Panc1 (cell line): ENCODE data around the gene HEG1. TPM values are rescaled to one million over a fixed set of nuclear protein-coding genes. Genes with fewer than 3 reads are reported as not detected.
A peak's percentile ranks its signal among the peaks of the same experiment; 100 is the strongest.

ENCODE experiments used
- ATAC-seq: fragments of 200-7000 bp; cut with Tn5 transposase; 2 replicates; pipeline ENCODE4 v1.9.1; 2020; ENCODE audit warnings: mild to moderate bottlenecking, moderate library complexity
- BruUV-seq: library from RNA; stranded (reverse); fragments of 400-500 nt; replicated peaks from 2 replicates; lab custom pipeline; 2021; lab: Mats Ljungman, UMichigan
- CTCF ChIA-PET: fragments of 300-600 bp; sonication (Branson Sonifier 250); formaldehyde crosslinking; loops from one replicate; lab custom pipeline; 2022; ENCODE audit warnings: antibody characterized with exemption; lab: Charles Lee
- POLR2A ChIA-PET: fragments of 300-600 bp; sonication (Branson Sonifier 250); formaldehyde crosslinking; loops from one replicate; lab custom pipeline; 2022; ENCODE audit warnings: antibody characterized with exemption; lab: Charles Lee
- DNase-seq: peaks from one replicate; pipeline ENCODE4 v3.0.0-alpha.2; 2010; ENCODE audit warnings: low read depth, low spot score
- H3K27ac ChIP-seq: 2 replicates; pipeline ENCODE4 v1.5.1; 2011; ENCODE audit warnings: mild to moderate bottlenecking, low read length, inconsistent platforms
- H3K27me3 ChIP-seq: fragments of 200-500 bp; sonication (Bioruptor generic); 2 replicates; pipeline ENCODE4 v1.6.0; 2014; ENCODE audit warnings: low read length, inconsistent platforms; ENCODE audit not compliant: control insufficient read depth, insufficient read depth
- H3K36me3 ChIP-seq: fragments of 200-500 bp; sonication (Bioruptor generic); 2 replicates; pipeline ENCODE4 v1.5.1; 2014; ENCODE audit warnings: inconsistent platforms, mild to moderate bottlenecking, low read length, moderate library complexity; ENCODE audit not compliant: control insufficient read depth, insufficient read depth
- H3K4me1 ChIP-seq: 2 replicates; pipeline ENCODE4 v1.5.1; 2011; ENCODE audit warnings: inconsistent platforms, mild to moderate bottlenecking, low read length, moderate library complexity; ENCODE audit not compliant: control insufficient read depth, insufficient read depth
- H3K4me3 ChIP-seq, 2 experiments: 2 replicates each; pipeline ENCODE4 v1.5.1; 2011 to 2012; ENCODE audit warnings: low read depth in 2 of 2, low read length in 2 of 2, mild to moderate bottlenecking in 2 of 2, inconsistent platforms in 1 of 2, moderate library complexity in 1 of 2
- H3K9me3 ChIP-seq: fragments of 200-500 bp; sonication (Bioruptor generic); 2 replicates; pipeline ENCODE4 v1.5.1; 2014; ENCODE audit warnings: low read depth, mild to moderate bottlenecking, inconsistent platforms, low read length, moderate library complexity; ENCODE audit not compliant: control insufficient read depth, insufficient read depth
- CTCF ChIP-seq: fragments of 450-650 bp; IDR thresholded peaks from 2 replicates; pipeline ENCODE4 v1.5.1; 2017; ENCODE audit warnings: mild to moderate bottlenecking
- POLR2AphosphoS5 ChIP-seq: IDR thresholded peaks from 2 replicates; pipeline ENCODE4 v1.6.1; 2012; ENCODE audit warnings: mild to moderate bottlenecking, low read depth, low read length, moderate library complexity
- REST ChIP-seq, 2 experiments: IDR thresholded peaks; 2 replicates each; pipeline ENCODE4 v1.6.1; 2011 to 2012; ENCODE audit warnings: low read depth in 2 of 2, control low read depth in 1 of 2, low read length in 1 of 2, mild to moderate bottlenecking in 1 of 2, moderate library complexity in 1 of 2; ENCODE audit not compliant: insufficient read depth in 1 of 2
- SIN3A ChIP-seq: IDR thresholded peaks from 2 replicates; pipeline ENCODE4 v1.6.1; 2012; ENCODE audit warnings: low read depth, mild to moderate bottlenecking, low read length, moderate library complexity, borderline replicate concordance; ENCODE audit not compliant: insufficient read depth
- TCF7L2 ChIP-seq: IDR thresholded peaks from 2 replicates; pipeline ENCODE4 v1.6.1; 2011; ENCODE audit warnings: mild to moderate bottlenecking, low read depth, low read length, inconsistent platforms
- in situ Hi-C: cut with HindIII; loops from 2 replicates; pipeline ENCODE4 v1.10.0; 2016; ENCODE audit warnings: low sequenced_read_pairs, low pct_unique_long_range_greater_than_20kb
- intact Hi-C: fragments of 100-400 bp; cut with micrococcal nuclease; formaldehyde crosslinking; loops from one replicate; pipeline ENCODE4 v1.10.0; 2022; ENCODE audit not compliant: unreplicated experiment
- total RNA-seq: library from RNA; stranded (reverse); gene quantifications from one replicate; pipeline ENCODE4 v1.2.1, GENCODE V29; 2021; ENCODE audit not compliant: unreplicated experiment

HEG1 gene
- total RNA-seq, 1 experiment from 2014 or later = 141 TPM

GRCh38 chr3:124935794-124936542, 119.8 kb downstream of the HEG1 start:
- POLR2A ChIA-PET = no interaction called here
- no peak for ATAC-seq
- TF ChIP-seq SIN3A = no peak
- 0 out of 2 replicates have a peak, but pooled peaks have one; percentile 45 for TF ChIP-seq TCF7L2
- no peaks in the 10 kb centered on the region for H3K9me3 ChIP-seq
- H3K27ac ChIP-seq = no peak overlapping the region
- DNase-seq = no peak
- H3K27me3 ChIP-seq = no peaks in the 10 kb centered on the region
- in situ Hi-C loops = no loop called here
- intact Hi-C loops = loop anchor here (10.0 kb wide), 1 partner anchor 49 kb away; no protein-coding TSS in a partner anchor
- no peak overlapping the region for H3K4me3 ChIP-seq
- no peaks in the 10 kb centered on the region for H3K4me1 ChIP-seq
- CTCF ChIA-PET = interaction anchor here (0.6 kb wide), 1 partner anchor 11 kb away, joined by 3 read pairs; no protein-coding TSS in a partner anchor
- BruUV-seq = no TSS peak
- H3K36me3 ChIP-seq = no peaks in the 10 kb centered on the region

GRCh38 chr3:124935264-124935663, 120.5 kb downstream of the HEG1 start:
- in situ Hi-C loops (no loop called here), intact Hi-C loops (loop anchor here (10.0 kb wide), 1 partner anchor 50 kb away; no protein-coding TSS in a partner anchor)
- H3K27ac ChIP-seq = no peak overlapping the region
- BruUV-seq = no TSS peak
- H3K36me3 ChIP-seq = no peaks in the 10 kb centered on the region
- POLR2A ChIA-PET = no interaction called here
- no peak for DNase-seq
- ATAC-seq = no peak
- H3K9me3 ChIP-seq = no peaks in the 10 kb centered on the region
- TF ChIP-seq REST (IDR thresholded peaks at IDR 0.05; ENCODE audit: insufficient read depth in 1 of 2, low read depth in 2 of 2, low read length in 1 of 2) = no peak
- TF ChIP-seq CTCF = no peak
- TF ChIP-seq POLR2AphosphoS5 = no peak
- no peak for TF ChIP-seq SIN3A
- TF ChIP-seq TCF7L2 = no peak
- H3K27me3 ChIP-seq = no peaks in the 10 kb centered on the region
- CTCF ChIA-PET = interaction anchor here (0.6 kb wide), 1 partner anchor 11 kb away, joined by 3 read pairs; no protein-coding TSS in a partner anchor
- H3K4me1 ChIP-seq = no peaks in the 10 kb centered on the region
- H3K4me3 ChIP-seq = no peak overlapping the region

- no peak within 1 kb of the TSS for H3K27ac ChIP-seq
- no peaks in the 10 kb centered on the region for H3K36me3 ChIP-seq
- CTCF ChIA-PET = no interaction called here
- ATAC-seq (no peak), DNase-seq (no peak)
- H3K9me3 ChIP-seq = no peaks in the 10 kb centered on the region
- intact Hi-C loops = loop anchor here (10.0 kb wide), 1 partner anchor 50 kb away; no protein-coding TSS in a partner anchor
- POLR2A ChIA-PET = no interaction called here
- H3K27me3 ChIP-seq = no peaks in the 10 kb centered on the region
- TF ChIP-seq TCF7L2 = no peak
- TF ChIP-seq CTCF = no peak
- TF ChIP-seq REST (IDR thresholded peaks at IDR 0.05; ENCODE audit: insufficient read depth in 1 of 2, low read depth in 2 of 2, low read length in 1 of 2) = no peak
- TF ChIP-seq SIN3A = no peak
- no peak for TF ChIP-seq POLR2AphosphoS5
- in situ Hi-C loops = no loop called here
- no TSS peak for BruUV-seq
- H3K4me1 ChIP-seq = no peaks in the 10 kb centered on the region
- no peak within 1 kb of the TSS for H3K4me3 ChIP-seq
These were observed 121.2 kb downstream of the HEG1 start, which contains the start of gene MUC13 for GRCh38 chr3:124934577-124934976. Gene MUC13, minus strand, starts transcription at chr3:124934751. Its CDS starts 39 bp downstream, at chr3:124934712.
